GM18861 (cell line): ENCODE data around the gene SYN1.
"Not testable (repeated sequence)": the region's sequence is repeated elsewhere in the genome, so short reads cannot be mapped to it uniquely, and the experiment has no call there.

Experiments used
- ATAC-seq: cut with Tn5 transposase; IDR thresholded peaks from one replicate; pipeline ENCODE4 v1.9.1; 2021; ENCODE audit not compliant: unreplicated experiment

Gene SYN1

GRCh38 chrX:47603125-47603524 is 16.5 kb downstream of the SYN1 start:
- not testable (repeated sequence) for ATAC-seq

- ATAC-seq, result no peak
Measured at GRCh38 chrX:47597222-47597621, 22.4 kb downstream of the SYN1 start.

GRCh38 chrX:47596256-47596655 is 23.4 kb downstream of the SYN1 start:
- ATAC-seq, result no peak

GRCh38 chrX:47595716-47596251 is 23.9 kb downstream of the SYN1 start:
- no peak for ATAC-seq

DNA sequence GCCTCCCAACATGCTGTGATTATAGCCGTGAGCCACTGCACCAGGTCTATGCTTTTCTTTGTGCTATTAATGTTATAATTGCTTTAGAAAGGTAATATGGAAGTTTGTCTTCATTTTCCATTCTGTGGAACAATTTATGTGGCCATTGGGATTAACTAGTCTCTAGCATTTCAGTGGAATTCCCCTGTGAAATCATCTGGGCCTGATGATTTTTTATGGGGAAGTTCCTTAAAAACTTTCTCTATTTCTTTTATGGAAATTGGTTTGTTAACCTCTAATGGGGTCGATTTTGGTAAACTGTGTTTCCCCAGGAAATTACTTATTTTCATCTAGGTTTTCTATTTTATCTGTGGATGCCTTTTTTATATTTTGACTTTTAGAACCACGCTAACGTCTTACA is 26.1 kb downstream of the SYN1 start:
- no peak for ATAC-seq

DNA sequence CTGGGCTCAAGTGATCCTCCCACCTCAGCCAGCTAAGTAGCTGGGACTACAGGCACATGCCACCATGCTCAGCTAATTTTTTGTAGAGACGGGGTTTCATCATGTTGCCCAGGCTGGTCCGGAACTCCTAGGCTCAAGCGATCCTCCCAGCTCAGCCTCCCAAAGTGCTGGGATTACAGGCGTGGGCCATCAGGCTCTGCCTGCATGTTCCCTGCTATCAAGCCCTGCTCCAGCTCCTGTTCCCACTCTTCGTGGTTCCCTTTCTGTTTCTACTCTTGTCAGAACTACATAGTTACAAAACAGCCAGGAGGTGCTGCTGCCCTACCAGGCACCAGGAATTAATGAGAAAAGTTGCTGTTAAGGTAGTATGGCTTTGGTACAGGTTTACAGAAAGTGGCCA is 28.7 kb downstream of the SYN1 start:
- ATAC-seq, result no peak

DNA sequence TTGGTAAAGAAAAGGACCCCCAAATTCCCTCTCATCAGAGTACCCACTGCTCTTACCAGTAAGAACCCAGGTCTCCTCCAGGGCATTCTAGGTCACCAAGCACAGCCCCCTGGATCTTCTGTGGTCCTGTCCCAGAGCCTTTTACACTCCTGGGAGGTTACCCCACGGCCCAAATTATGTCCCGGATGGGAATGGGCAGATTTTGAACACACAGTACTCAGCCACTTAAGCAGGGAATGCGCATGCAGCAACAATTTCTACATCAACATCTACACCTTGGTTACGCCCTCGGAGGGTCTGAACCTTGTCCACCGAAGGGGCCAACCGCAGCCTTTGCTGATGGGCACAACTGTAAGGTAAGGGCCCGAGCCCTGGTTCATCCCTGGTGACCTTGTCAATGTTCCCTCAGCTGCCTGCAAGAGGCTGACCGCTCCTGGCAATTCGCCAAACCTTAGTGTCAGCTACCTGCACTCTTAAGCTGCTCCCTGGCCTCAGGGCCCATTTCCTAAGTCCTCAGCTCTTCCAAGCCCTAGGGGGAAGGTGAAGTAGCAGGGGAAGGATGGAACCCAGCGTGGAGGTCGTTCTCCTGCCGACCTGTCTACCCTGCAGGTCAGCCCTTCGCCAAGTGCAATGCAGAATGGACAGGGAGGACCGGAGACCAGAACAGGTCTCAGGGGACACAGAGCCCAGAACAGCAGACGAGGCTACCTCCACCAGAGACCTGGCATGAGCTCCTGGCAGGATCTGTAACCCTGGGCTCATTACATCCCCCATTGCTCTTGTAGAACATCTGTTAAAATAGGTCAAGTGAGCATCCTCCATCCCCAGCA is 31.5 kb downstream of the SYN1 start:
- ATAC-seq, result no peak

DNA sequence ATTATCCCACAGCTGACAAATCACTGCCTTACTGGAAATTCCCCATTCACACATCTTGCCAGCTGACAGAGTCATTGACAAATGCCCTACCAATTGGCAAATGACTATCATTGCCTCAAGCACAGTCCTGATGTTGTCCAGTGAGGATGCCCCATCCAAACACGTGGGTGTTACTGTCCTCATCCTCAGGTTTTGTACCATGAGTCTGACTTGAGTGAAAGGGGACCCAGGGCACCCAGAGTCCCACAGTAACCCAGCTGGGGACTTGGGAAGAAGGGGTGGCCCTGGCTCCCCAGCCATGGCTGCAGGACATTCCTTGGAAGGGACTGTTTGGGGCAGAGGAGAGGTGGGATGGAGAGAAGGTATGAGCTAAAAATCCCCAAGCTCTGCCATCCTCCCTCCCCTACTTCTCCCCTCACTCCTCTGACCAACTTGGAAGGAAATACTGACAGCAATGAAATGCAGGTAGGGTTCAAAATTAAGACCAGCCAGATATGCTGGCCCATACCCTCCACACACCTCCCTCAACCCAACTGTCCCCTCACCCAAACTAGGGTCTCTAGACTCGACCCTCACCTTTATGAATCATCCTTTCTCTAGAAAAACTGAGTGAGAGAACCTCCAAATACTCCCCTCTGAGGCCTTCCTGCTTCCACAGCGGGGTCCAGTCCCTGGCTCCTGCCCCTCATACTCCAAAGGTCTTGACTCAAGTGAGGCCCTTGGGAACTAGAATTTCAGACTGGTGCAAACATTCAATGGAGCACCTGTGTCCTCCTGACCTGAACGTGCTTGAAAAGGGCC is 32.4 kb downstream of the SYN1 start:
- ATAC-seq, result no peak

DNA sequence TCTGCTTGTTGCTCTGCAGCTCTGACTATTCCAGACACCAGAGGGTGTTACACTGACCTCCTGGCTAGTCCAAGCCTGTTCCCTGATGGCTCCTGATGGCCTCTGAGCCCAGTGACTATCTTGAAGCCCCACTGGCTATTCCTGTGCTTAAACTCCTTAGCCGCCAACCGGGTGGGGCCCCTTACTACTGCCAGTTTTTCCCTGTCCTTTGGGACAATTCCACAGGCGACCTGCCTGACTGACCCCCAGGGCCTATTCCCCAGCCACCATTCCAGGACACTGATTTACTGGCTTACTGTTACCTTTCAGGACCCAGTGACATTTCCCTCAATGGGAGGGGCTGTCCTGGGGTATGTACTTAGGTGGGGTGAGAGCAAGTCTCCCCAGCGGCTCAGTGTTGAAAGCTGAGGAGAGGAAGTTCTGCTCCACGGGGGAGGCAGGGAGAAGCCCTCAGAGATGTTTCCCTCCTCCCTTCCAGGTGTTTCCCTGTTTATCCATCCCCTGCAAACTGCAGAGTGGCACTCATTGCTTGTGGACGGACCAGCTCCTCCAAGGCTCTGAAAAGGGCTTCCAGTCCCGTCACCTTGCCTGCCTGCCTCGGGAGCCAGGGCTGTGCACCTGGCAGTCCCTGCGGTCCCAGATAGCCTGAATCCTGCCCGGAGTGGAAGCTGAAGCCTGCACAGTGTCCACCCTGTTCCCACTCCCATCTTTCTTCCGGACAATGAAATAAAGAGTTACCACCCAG is 33.4 kb downstream of the SYN1 start:
- ATAC-seq, result no peak

GRCh38 chrX:47585273-47585672 is 34.4 kb downstream of the SYN1 start:
- no peak for ATAC-seq

- ATAC-seq, result no peak
Measured at GRCh38 chrX:47584714-47585113, 34.9 kb downstream of the SYN1 start.

DNA sequence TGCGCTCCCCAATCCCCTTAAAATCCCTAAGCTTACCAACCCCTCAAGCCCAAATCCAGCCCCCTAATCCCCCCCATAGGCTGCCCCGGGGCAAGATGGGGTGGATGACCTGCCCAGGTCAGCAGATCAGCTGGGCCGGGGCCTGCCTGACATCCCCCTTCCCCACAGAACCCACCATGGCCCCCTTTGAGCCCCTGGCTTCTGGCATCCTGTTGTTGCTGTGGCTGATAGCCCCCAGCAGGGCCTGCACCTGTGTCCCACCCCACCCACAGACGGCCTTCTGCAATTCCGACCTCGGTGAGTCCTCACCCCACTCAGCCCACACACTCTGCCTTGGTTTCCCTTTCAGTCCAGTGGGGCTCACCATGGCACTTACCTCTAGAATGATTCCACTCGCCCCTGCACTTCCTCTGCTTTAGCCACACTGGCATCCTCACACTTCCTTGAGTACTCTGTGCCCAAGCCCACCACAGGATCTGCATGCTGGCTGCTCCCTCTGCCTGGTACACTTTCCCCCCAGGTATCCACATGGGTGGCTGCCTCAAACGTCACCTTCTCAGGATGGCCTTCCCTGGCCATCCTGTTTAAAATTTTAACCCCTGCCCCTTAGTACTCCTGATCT is 36.3 kb downstream of the SYN1 start:
- ATAC-seq, result no peak

DNA sequence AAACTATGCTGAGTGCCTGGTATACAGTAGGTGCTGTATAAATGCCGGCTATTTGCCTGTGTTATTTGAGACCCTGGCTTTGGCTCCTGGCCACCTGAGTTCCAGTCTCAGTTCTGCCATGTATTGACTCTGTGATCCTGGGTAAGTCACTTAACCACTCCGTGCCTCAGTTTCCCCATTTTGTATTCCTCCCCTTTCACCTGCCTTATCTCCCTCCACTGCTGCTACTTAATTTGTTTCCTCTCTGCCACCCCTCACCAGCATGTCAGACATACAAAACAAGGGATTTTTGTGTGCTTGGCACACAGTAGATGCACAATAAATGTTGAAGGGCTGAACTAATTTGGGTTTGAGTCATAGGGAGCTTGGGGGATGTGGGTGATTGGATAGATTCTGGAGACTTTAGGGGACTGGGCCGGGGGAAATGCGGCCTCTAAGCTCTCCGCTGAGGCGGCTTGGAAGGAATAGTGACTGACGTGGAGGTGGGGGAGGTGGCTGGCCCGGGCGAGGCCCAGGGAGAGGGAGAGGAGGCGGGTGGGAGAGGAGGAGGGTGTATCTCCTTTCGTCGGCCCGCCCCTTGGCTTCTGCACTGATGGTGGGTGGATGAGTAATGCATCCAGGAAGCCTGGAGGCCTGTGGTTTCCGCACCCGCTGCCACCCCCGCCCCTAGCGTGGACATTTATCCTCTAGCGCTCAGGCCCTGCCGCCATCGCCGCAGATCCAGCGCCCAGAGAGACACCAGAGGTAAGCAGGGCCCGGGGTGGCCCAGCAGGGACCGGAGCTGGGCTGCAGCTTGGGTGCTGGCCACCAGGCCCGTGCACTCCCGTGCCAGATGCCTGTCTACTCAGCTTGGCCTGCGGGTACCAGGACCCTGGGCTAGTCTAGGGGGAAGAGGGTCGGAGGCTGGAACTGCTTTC is 37.7 kb downstream of the SYN1 start, which contains the start of gene TIMP1:
Gene TIMP1 (plus strand): TSS at position 706 of the 917 bp plus-strand sequence. CDS start 980 bp downstream, outside the sequence.
- peak; percentile 77 for ATAC-seq

DNA sequence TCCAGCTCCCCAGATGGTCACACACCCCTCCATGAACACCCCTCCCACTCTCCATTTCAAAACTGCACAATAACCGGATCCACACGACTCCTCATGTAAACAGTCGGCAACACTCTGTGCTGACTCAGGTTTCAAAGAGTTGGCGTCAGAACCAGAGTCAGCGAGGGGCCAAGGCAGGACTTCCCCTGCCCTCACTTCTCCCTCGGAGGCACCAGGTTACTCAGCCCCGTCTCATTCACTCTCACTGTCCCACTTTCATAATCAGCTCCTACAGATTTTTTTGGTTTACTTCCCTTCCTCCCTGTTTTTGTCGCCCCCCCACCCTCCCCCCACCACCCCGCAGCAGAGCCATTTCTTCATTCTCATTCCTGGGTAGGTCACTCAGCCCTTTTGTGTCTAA is 40.1 kb downstream of the SYN1 start:
- no peak for ATAC-seq

DNA sequence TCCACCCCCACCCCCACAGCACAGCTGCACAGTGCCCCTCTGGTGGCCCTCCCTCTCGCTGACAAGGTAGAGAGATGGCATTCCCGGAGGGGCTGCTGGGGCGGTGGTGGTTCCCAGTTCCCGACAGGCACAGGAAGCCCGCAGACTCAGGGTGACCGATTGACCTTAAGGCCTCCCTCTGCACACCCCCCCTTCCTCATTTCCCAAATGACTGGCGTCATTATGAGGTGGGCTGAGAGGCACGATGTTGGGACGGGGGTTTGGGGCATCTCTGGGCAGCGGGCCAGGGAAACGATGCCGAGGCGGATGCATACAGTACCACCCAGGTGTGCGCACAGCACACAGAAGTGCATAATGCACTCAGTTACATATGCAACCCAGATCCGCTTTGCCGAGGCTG is 41.0 kb downstream of the SYN1 start:
- no peak for ATAC-seq

DNA sequence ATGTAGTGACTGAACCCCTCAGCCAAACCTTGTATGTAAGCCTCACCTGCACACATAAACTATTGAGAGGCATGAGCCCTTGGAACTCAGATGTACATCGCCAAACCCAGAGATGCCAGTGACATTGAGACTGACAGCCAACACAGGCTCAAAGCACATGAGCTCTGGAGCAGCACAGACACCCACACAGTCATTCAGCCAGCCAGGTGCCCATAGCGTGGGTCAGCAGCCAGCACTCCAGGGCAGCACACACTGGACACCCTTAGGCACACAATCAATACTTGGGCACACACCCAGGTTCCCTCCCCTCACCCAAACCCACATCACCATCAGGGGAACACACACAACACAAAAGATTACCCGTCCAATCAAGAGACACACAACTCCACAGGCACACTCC is 41.8 kb downstream of the SYN1 start:
- ATAC-seq, result no peak

DNA sequence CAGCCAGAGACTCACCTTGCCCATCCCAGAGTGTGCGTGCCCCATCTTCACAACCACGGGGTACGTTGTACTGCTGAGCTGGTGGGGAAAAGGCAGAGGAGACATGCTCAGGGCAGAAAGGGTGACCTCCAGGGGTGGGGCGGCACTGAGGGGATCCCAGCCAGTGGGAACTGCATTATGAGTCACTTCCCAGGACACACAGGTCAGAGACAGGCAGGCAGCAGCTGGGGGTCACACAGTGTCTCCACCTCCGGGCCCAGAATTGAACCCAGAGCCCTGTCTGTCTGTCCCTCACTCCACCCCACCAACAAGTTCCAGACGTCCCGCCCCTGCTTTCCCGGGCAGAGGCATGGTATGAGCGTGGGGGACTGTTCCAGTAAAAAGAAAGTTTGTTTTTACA is 42.2 kb downstream of the SYN1 start:
- ATAC-seq, result no peak

DNA sequence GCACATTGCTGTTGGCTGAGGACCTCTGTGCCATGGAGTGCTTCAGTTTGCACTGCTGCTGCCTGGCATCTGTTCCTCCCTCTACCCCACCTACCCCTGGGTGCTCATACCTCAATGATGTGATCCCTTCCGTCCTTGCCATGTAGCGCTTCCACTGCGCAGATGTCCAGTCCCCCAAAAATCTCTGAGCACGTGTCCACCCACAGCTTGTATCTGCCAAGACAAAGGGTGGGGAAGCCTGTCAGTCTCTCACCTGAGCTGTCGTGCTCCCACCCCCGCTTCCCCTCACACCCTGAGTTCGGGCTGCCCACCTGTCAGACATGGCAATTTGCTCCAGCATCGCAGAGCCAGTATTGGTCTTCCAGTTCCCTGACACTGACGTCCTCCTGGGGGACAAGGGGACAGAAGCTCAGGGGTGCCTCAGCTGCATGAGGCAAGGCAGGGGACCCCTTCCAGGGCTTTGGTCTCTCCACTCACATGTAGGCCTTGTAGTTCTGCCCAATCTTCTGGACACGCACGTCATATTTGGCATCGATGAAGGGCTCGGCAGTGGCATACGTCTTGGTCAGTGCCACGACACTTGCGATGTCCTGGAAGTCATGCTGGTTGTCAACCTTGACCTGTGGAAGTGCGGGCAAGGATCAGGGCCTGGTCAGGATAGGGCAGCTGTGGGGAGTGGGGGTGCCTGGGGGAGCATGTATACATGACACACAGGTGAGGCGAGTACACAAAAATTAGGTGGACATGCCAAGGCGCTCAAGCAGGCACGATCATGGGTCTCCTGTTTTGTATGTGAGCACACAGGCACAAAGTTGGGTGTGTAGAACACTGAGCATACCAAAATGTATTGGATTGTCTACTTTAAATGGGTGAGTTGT is 43.4 kb downstream of the SYN1 start:
- ATAC-seq, result no peak
